ENCODE data around the gene CALN1.

CALN1 gene

GRCh38 chr7:72321637-72322036 is 90.5 kb downstream of the CALN1 start:
- DNase-seq = no peak

DNA sequence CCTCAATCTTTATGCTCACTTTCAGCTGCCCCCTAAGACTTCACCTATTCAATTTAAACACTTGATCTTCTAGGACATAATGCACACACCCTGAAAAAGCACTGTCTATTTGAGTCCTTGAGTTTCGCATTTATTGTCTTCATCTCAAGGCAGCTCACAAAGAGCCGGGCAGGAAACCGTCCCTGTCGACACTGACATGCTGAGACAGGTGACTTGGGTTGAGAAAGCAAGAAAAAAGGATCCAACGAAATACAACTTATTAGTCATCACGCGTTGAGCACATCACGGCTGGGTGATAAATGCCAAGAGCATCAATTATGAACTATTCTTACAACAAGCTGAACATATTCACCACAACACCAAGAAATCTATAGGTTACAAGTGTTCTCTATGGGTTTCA is 91.1 kb downstream of the CALN1 start:
- DNase-seq = no peak

- DNase-seq = no peak
Observed at GRCh38 chr7:72317341-72317740, 94.8 kb downstream of the CALN1 start.

DNA sequence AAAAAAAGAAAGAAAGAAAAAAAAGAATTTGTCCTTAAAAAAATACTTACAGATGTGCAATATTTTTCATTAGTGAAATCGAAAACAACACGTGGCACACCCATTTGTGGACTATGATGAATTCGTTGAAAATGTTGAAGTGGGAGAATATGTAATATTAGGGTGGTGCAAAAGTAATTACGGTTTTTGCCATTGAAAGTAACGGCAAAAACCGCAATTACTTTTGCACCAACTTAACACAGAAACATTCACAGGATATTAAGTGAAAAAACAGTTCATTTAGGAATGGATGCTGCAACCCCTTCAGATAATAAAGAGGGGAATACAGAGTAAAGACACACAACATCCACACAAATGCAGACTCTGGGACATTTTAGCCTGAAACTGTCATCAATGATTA is 96.0 kb downstream of the CALN1 start:
- no peak for DNase-seq

GRCh38 chr7:72313906-72314305 is 98.2 kb downstream of the CALN1 start:
- DNase-seq = no peak

GRCh38 chr7:72310301-72310700 is 101.8 kb downstream of the CALN1 start:
- DNase-seq = no peak

- DNase-seq = no peak
Observed at GRCh38 chr7:72309476-72309875, 102.7 kb downstream of the CALN1 start.

- DNase-seq = no peak
Observed at GRCh38 chr7:72308986-72309385, 103.2 kb downstream of the CALN1 start.

DNA sequence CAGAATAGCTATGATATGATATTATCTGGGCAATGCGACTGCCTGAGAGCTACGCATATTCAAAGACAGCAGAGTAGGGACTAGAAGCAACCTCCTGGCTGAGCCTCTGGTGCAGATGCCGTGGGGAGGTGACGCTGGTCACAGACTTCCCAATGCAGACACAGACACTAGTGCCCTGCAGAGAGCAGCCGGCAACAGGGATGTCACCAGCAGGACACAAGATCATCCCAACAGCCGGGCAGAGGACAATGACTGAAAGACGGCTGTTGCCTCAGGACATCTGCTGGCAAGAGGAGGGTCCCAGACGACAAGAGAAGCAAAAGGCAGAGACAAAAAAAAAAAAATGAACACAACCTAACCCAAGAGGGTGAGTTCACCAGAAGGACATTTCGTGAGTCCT is 104.6 kb downstream of the CALN1 start:
- DNase-seq = no peak

- DNase-seq = no peak
Observed at GRCh38 chr7:72298912-72299311, 113.2 kb downstream of the CALN1 start.

DNA sequence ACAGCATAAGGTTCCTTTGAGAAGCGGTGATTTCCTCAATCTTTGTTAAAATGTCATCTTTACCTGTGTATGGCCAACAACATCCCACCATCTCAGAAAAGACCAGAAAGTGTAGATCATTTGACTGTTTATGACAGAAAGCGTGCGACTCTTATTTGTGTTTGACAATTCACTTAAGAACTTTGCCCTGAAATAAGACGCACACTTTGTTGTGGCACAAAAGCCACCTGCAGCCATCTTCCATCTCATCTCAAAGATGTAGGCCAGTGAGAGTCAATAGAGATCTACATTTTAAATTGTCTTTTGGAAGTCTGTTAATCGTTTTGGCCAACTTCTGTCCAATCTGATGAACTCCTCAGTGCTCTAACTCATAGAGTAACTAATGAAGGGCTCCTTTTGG is 114.0 kb downstream of the CALN1 start:
- DNase-seq = no peak

DNA sequence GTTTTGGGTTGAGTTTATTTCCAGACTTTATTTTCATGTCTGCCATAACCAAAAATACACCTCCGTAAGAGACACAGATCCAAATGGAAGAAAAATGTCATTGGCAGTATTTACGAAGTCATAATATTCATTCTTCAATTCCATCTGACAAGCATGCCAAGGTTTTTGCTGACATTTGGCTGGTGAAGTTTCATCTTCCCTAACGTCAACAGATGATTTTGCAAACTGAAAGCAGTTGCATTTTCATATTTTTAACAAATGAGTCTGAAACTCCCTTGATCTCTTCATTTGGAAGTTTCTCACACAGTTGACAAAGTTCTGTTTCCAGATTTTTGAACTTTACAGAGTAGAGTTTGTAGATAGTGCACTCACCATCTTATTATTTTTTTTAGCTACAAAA is 114.5 kb downstream of the CALN1 start:
- no peak for DNase-seq

DNA sequence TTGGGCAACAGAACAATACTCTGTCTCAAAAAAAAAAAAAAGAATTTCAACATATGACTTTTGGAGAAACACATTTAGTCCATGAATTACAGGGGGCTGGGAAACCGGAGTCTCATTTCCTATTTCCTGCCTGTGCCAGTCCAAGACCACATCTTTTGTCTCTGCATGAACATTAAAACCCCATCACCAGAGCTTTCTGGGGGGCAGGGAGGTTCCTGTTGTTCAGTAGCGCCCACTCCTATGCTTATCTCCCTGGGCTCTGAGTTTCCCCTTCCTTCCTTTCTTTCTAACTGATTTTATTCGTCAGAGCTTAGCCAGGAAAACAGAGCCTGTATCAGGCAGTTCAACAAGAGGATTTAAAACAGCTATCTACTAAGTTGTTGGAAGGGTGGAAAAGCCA is 119.3 kb downstream of the CALN1 start:
- DNase-seq = no peak

DNA sequence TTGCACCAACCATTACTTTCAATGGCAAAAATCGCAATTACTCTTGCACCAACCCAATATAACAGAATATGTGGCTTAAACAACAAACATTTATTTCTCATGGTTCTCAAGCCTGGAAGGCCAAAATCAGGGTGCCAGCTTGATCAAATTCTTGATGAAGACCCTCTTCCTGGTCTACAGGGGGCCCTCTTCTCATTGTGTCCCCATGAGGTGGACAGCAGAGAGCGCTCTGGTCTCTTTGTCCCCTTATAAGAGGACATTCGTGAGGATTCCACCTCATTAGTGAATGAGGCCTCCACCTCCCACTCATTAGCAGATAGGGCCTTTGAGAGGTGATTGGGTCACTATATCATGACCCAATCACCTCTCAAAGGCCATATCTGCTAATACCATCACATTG is 120.0 kb downstream of the CALN1 start:
- DNase-seq = no peak

GRCh38 chr7:72286519-72286918 is 125.6 kb downstream of the CALN1 start:
- DNase-seq = no peak

DNA sequence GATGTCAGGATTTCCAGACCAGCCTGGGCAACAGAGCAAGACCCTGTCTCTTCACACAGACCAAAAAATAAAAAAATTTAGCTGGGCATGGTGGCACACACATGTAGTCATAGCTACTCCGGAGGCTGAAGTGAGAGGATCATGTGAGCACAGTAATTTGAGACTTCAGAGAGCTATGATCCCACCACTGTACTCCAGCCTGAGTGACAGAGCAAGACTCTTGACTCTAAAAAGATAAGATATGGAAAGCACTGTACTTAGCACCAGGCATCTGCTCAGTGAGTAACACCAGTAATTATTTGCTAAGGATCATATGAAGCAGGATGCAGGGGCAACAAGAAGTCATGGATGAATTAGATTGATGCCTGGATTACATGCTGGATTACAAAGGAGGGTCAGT is 128.8 kb downstream of the CALN1 start:
- DNase-seq = no peak

GRCh38 chr7:72281308-72281707 is 130.8 kb downstream of the CALN1 start:
- DNase-seq = no peak

DNA sequence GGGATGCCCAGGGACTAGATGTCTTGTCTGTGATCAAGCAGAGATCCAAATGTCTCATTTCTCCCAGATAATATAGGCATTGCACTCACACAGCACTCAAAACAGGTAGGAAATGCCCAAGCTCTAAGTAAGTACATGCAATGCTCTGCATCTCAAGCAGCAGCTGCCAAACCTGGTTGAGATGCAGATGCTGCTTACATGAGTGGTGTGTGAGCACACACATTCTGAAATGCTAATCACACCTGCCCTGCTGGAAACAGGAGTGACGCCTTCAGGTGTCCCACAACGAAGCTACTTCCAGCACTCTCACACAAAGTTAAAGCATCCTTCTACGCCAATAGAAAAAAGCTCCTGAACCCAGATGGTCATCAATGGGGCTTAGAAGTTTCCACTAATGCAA is 132.9 kb downstream of the CALN1 start:
- no peak for DNase-seq

DNA sequence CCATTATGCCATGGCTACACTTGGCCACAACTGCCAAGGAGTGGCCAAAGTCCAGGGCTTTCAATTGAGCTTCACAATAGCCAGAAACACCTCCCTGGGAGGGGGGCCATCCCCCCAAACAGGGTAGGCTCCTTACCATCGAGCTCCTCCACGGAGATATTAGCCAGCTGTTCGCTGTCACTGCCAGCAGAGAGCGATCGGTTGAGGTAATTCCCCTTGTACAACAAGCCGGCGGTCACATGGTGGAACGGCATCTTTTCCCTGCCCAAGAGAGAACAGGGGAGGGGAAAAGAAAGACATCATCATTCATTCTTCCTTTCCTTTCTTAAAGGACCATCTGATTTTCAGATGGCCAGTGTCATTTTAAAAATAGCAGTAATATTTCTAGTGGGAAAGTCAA is 133.6 kb downstream of the CALN1 start:
- DNase-seq = no peak

- DNase-seq = no peak
Observed at GRCh38 chr7:72275382-72276070, 136.6 kb downstream of the CALN1 start.

GRCh38 chr7:72272479-72272878 is 139.7 kb downstream of the CALN1 start:
- no peak for DNase-seq

DNA sequence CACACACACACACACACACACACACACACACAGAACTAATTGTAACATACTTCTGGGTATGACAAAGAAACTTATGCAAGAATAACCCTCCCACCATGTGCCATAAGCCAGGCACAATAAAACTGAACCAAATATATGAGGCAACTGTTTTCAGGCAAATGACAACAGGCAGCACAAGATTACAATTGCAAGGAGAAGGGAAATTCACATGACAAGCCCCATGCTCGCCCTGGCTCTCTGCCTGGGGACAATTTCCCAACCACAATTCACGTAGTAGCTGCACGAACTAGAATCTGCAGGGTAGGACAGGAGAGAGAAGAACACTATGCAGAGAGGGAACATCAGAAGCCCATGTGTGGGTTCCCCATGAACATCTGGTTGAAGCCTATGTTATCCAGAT is 143.3 kb downstream of the CALN1 start:
- DNase-seq = no peak

DNA sequence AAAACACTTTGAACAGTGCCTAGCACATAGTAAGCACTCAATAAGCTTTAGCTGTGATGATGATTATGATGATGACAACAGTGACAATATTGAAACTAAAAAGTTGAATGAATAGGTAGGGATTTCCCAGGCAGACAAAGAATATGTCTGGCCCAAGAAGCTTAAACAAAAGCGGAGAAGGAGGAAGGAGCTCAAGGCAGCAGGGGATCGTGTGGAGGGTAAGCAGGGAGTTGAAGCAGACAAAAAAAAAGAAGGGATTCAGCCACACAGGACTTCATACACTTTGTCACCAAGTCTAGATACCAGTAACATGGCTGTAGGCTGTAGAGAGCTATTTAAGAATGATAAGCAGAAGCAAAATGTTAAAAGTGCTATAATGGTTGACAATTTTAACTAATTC is 144.0 kb downstream of the CALN1 start:
- no peak for DNase-seq

GRCh38 chr7:72267291-72267800 is 144.8 kb downstream of the CALN1 start:
- DNase-seq = no peak

GRCh38 chr7:72266771-72267170 is 145.4 kb downstream of the CALN1 start:
- DNase-seq = no peak
